GM21576 (cell line): Measurements from ENCODE around the gene PSMA5.

Source experiments
- ATAC-seq: cut with Tn5 transposase; IDR thresholded peaks from one replicate; pipeline ENCODE4 v1.9.1; 2021; ENCODE audit warnings: mild to moderate bottlenecking, moderate library complexity; ENCODE audit not compliant: unreplicated experiment

PSMA5 gene

GRCh38 chr1:109370712-109371340, 55.4 kb downstream of the PSMA5 start:
- ATAC-seq = no peak

DNA sequence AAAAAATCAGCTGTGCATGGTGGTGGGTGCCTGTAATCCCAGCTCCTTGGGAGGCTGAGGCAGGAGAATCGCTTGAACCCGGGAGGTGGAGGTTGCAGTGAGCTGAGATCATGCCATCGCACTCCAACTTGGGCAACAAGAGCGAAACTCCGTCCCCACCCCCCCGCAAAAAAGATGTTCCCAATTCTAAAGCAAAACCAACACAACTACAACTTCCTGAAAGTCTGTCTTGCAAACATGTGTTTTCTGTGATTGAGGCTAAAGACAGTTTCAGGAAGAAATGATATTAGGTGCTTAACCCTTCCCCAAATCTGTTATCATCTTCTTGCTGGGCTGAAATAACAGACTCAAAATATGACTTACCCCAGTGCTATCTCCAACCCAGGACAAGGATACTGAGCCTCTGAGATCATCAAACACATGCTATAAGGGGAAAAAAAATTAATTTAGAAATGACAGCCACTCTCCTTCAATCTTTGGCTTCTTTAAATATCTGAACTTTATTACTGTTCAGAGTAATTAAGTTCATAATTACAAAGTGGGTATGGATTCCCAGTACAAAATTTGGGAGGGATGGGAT, 57.0 kb downstream of the PSMA5 start:
- no peak for ATAC-seq

DNA sequence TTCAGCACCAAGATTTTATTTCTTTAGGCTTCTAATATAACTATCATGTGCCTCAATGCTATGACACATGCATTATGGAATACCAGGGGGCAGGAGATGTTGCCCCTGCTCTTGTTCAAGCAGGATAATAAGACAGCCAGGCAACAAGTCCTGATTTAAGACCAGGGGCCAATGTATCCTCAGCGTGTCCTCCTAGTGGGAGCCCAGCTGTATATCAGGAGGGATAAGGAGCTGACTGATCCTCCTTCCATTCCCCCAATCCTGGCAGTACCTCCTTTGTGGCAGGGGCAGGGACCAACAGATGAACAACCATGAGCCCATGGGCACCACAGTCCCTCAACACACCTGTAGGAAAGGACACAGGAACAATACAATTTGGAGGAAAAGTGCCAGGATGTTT, 57.8 kb downstream of the PSMA5 start:
- ATAC-seq = no peak

DNA sequence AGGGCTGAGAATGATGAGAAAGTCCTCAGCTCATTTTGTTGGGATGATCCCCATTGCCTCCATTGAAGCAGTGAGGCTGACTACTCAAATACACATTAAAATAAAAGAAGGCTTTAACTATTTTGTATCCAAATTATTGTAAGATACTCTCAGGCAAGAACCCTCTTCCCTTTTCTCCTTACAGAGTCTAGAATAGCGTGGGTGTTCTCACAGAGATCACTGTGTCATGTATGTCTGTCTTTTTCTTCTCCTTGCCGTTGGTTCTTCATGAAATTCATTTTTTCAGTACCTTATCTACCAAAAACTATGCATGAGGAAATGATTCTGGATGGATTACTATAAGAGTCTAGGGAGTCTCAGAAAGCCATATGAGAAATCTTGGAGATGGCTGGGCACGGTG, 58.6 kb downstream of the PSMA5 start:
- ATAC-seq = no peak

DNA sequence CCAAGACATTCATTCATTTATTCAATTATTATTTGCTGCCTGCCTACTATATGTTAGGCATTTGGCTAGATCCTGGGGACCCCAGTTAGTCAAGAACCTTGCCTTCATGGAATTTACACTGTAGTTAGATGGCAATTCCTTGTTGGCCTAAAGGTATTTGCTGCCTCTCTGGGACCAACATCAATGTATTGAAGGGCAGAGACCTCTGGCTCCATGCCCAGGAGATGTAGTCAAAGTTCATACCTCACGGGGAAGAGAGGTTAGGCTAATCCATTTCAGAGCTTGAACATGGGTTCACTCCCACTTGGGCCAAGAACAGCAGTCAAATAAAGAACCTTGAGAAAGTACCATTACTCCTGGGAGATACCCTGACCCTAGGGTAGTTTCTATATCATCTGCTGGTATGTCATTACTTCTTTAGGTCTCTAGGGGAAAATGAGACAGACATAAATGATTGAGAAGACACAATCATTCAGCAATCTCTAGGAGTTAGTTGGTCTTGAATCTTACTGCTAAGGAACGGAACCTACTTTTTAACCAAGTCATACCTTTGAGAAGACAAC, 60.5 kb downstream of the PSMA5 start:
- ATAC-seq = no peak

- ATAC-seq = no peak
Measured at GRCh38 chr1:109361649-109362048, 64.6 kb downstream of the PSMA5 start.

- no peak for ATAC-seq
Measured at GRCh38 chr1:109361069-109361468, 65.2 kb downstream of the PSMA5 start.

DNA sequence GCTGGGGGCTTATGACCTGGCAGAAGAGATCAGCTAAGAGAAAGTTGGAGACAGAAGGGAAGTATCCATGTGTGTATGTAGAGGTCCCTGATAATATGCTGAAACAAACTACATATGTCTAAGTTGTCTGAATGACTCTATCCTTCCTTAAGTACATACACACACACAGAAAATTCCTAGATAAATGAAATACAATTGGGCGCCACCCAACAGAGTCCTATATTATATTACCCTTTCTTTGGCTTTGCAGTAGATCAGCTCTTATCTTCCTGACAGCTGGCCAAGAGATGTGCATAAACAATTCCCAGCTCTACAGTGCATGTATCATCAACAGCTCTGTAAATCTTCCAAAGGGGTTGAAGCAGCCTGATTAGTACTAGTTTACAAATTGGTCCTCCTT, 68.6 kb downstream of the PSMA5 start:
- no peak for ATAC-seq

GRCh38 chr1:109356915-109357314, 69.3 kb downstream of the PSMA5 start:
- ATAC-seq = no peak

- no peak for ATAC-seq
Measured at GRCh38 chr1:109356505-109356904, 69.7 kb downstream of the PSMA5 start.

- no peak for ATAC-seq
Measured at GRCh38 chr1:109354929-109355328, 71.3 kb downstream of the PSMA5 start.

DNA sequence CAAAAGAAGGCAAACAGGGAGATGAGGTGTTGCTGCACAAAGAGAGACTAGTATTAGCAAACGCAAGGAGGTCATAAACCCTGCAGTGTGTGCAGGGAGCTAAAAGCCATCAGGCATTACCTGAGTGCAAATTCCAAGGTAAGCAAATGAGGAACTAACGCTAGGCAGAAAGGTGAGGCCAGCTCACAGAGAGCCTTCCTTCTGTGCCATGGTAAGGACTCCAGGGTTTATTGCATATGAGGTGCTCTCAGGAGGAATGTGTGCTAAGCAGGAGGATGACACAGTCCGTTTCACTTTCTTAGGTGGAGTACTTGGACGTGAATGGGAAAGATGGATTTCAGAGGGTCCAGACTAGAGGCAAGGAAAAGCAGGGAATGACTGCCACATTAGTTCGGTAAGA, 74.8 kb downstream of the PSMA5 start:
- ATAC-seq = no peak

DNA sequence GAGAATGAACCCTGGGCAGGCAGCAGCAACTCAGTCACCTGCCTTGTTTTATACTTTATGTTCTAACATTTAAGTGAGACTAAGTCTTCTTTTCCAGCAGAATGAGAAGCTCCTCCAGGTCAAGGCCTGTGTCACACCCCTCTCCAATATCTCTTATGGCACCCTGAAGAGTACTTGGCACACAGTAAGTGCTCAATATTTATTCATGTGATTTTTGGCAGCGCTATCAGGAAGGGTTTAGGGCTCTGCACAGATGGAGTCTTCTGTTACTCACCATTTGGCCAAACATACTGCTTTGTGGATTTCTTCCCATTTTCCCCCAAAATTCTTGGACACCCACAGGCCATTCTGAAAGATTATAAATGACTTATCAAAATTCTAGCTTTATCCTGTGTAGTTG, 75.6 kb downstream of the PSMA5 start:
- ATAC-seq = no peak

GRCh38 chr1:109350182-109350581, 76.1 kb downstream of the PSMA5 start:
- no peak for ATAC-seq
